ENCODE data around the gene CCDC71. TPM values are rescaled to one million over a fixed set of nuclear protein-coding genes. Genes with fewer than 3 reads are reported as not detected.

The CCDC71 gene
- total RNA-seq, 4 donors from 2014 or later = 29.0 to 48.2 (median 35.3) TPM

DNA sequence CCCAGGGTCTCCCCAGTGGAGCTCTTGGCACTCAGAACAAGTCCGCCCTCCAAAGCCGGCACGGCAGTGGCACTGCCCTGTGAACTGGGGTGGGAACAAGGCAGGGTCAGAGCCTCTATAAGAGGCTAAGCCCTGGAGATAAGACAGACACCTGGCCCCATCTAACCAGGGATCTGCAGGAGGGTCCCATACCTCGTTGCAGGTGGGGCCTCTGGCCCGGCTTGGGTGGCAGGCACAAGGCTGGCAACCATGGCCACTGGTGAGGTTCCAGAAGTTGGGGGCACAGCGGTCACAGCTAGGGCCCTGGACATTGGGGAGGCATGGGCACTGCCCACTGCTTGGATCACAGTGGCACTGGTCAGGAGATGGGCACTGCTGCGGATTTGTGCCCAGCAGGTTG is 41.9 kb downstream of the CCDC71 start:
- Histone ChIP-seq H3K36me3 (peaks cover 65% of the 10 kb centered on the region), H3K4me1 (peaks cover 14% of the 10 kb centered on the region), H3K27me3 (no peaks in the 10 kb centered on the region), H3K27ac (no peak overlapping the region), H3K9me3 (no peaks in the 10 kb centered on the region), H3K4me3 (no peak overlapping the region)
- DNase-seq (ENCODE audit: low spot score in 2 of 2) = no peak
- no peak for TF ChIP-seq POLR2AphosphoS5 (IDR thresholded peaks at IDR 0.05)
- no peak for TF ChIP-seq POLR2A (IDR thresholded peaks at IDR 0.05)
- no peak for TF ChIP-seq EP300 (IDR thresholded peaks at IDR 0.05)
- TF ChIP-seq, protein P1, sequence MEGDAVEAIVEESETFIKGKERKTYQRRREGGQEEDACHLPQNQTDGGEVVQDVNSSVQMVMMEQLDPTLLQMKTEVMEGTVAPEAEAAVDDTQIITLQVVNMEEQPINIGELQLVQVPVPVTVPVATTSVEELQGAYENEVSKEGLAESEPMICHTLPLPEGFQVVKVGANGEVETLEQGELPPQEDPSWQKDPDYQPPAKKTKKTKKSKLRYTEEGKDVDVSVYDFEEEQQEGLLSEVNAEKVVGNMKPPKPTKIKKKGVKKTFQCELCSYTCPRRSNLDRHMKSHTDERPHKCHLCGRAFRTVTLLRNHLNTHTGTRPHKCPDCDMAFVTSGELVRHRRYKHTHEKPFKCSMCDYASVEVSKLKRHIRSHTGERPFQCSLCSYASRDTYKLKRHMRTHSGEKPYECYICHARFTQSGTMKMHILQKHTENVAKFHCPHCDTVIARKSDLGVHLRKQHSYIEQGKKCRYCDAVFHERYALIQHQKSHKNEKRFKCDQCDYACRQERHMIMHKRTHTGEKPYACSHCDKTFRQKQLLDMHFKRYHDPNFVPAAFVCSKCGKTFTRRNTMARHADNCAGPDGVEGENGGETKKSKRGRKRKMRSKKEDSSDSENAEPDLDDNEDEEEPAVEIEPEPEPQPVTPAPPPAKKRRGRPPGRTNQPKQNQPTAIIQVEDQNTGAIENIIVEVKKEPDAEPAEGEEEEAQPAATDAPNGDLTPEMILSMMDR (IDR thresholded peaks at IDR 0.05) = no peak
- WGBS = 86% methylated on average over 6 of the region's 7 CpGs

DNA sequence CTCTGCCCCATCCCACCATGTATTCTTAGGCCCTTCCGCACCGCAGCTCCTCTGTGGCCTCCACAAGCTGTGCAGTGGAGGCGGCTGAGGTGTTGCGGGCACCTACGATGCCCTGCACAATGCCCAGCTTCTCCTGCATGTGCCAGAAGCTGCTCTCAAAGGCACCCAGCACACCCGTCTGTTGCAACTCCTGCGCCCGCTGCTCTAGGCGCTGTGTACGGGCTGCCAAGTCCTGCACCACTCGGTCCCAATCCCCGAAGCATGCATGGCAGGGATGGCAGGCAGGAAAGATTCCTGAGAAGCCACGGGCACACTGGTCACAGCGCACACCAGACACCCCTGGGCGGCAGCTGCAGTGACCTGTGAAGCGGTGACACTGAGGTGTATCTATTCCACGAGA is 42.4 kb downstream of the CCDC71 start:
- DNase-seq (ENCODE audit: low spot score in 2 of 2) = no peak
- Histone ChIP-seq H3K27me3 (no peaks in the 10 kb centered on the region), H3K9me3 (no peaks in the 10 kb centered on the region), H3K4me1 (peaks cover 20% of the 10 kb centered on the region), H3K4me3 (no peak overlapping the region), H3K36me3 (peaks cover 62% of the 10 kb centered on the region), H3K27ac (no peak overlapping the region)
- no peak for TF ChIP-seq POLR2AphosphoS5 (IDR thresholded peaks at IDR 0.05)
- TF ChIP-seq, protein P1 (IDR thresholded peaks at IDR 0.05) = no peak
- no peak for TF ChIP-seq POLR2A (IDR thresholded peaks at IDR 0.05)
- TF ChIP-seq EP300 (IDR thresholded peaks at IDR 0.05) = no peak
- WGBS = 93% methylated on average over 16 of the region's 17 CpGs

DNA sequence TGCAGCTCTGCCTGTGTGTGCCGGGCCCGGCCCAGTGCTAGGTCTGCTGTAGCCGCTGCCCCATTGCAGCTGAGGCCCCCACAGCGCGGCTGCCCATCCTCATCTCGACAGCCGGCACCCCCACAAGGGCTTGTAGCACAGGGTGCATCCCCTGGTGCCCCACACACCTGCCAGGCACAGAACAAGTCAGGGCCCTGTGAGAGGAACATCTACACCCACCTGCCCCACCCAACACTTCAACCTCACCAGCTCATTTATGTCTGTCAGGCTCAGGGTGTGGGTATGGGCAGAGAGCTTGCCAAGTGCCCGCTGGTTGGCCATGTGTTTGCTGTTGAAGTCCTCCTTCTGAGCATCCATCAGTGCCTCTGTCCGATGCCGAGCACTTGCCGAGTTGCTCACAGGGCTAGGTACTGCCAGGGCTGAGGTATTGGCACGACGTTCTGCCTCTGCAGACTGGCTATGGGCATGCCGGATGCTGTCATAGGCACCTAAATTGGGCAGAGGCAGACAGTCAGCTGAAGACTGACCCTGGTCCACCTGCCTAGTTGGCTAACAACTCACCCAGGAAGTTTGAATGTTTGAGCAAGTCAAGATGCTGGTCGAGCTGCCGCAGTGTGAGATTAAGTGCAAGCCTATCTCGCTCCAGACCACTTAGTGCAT is 43.1 kb downstream of the CCDC71 start:
- WGBS = 86% methylated on average over 7 of the region's 17 CpGs
- H3K27me3 ChIP-seq = no peaks in the 10 kb centered on the region
- peaks cover 26% of the 10 kb centered on the region for H3K4me1 ChIP-seq
- H3K9me3 ChIP-seq = no peaks in the 10 kb centered on the region
- no peak for TF ChIP-seq POLR2A (IDR thresholded peaks at IDR 0.05)
- no peak for TF ChIP-seq EP300 (IDR thresholded peaks at IDR 0.05)
- no peak for TF ChIP-seq POLR2AphosphoS5 (IDR thresholded peaks at IDR 0.05)
- TF ChIP-seq, protein P1 (IDR thresholded peaks at IDR 0.05) = no peak
- H3K27ac ChIP-seq = no peak overlapping the region
- H3K4me3 ChIP-seq = no peak overlapping the region
- DNase-seq (ENCODE audit: low spot score in 2 of 2) = no peak
- H3K36me3 ChIP-seq = peaks cover 62% of the 10 kb centered on the region

DNA sequence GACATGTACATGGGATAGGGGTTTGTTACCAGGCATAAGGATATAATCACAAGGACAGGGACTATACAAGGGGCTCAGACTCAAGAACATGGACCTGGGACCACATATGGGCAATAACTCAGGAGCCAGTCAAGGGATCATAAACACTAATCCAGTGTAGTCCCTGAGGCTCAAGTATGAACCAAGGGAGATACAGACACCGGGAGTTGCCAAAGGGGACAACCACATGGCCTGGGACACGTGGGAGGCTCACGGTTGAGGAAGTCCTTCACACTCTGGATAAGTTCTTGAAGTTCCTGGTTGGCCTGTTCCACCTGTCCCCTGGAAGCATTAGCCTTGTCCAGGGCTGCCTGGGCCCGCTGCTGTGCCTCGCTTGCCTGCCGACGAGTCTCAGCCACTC is 43.7 kb downstream of the CCDC71 start:
- TF ChIP-seq POLR2A (IDR thresholded peaks at IDR 0.05) = no peak
- no peak for TF ChIP-seq EP300 (IDR thresholded peaks at IDR 0.05)
- TF ChIP-seq, protein P1 (IDR thresholded peaks at IDR 0.05) = no peak
- no peak for TF ChIP-seq POLR2AphosphoS5 (IDR thresholded peaks at IDR 0.05)
- no peaks in the 10 kb centered on the region for H3K27me3 ChIP-seq
- peaks cover 26% of the 10 kb centered on the region for H3K4me1 ChIP-seq
- H3K9me3 ChIP-seq = no peaks in the 10 kb centered on the region
- DNase-seq (ENCODE audit: low spot score in 2 of 2) = no peak
- no peak overlapping the region for H3K27ac ChIP-seq
- H3K36me3 ChIP-seq = peaks cover 67% of the 10 kb centered on the region
- 67% methylated on average over 4 of the region's 7 CpGs for WGBS
- H3K4me3 ChIP-seq = no peak overlapping the region

DNA sequence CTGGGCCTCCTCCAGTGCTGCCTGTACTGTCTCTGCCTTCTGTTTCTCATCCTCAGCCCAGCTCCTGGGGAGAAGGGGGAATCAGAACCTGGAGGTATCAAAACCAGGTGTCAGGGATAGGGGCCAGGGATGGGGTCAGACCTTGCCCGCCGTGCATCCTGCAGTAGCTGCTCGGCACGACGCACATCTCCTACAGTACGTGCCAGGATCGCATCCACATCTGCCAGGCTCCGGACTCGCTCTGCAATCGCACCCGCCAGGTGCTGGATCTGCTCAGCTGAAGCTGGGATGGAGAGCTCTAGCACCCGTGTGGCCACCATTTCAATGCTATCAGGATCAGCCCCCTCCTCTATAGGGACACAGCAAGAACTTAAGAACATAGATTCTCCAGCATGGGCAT is 44.1 kb downstream of the CCDC71 start:
- peaks cover 71% of the 10 kb centered on the region for H3K36me3 ChIP-seq
- peaks cover 26% of the 10 kb centered on the region for H3K4me1 ChIP-seq
- H3K27ac ChIP-seq = no peak overlapping the region

More for the DNA sequence above, 44.1 kb downstream of the CCDC71 start:
- no peak overlapping the region for H3K4me3 ChIP-seq
- H3K9me3 ChIP-seq = no peaks in the 10 kb centered on the region
- no peak for DNase-seq (ENCODE audit: low spot score in 2 of 2)
- no peaks in the 10 kb centered on the region for H3K27me3 ChIP-seq
- 92% methylated on average over 12 of the region's 12 CpGs for WGBS
- TF ChIP-seq POLR2A (IDR thresholded peaks at IDR 0.05) = no peak
- no peak for TF ChIP-seq POLR2AphosphoS5 (IDR thresholded peaks at IDR 0.05)
- TF ChIP-seq, protein P1 (IDR thresholded peaks at IDR 0.05) = no peak
- TF ChIP-seq EP300 (IDR thresholded peaks at IDR 0.05) = no peak
